ENCODE results near the gene DENND1A. TPM values are rescaled to one million over a fixed set of nuclear protein-coding genes. Genes with fewer than 3 reads are reported as not detected.

DENND1A gene
- total and polyA plus RNA-seq, 2 of the 13 experiments (the other 11 are each of a cell fraction or from before 2014, with no cell fraction given), result 14.8 to 30.1 TPM

DNA sequence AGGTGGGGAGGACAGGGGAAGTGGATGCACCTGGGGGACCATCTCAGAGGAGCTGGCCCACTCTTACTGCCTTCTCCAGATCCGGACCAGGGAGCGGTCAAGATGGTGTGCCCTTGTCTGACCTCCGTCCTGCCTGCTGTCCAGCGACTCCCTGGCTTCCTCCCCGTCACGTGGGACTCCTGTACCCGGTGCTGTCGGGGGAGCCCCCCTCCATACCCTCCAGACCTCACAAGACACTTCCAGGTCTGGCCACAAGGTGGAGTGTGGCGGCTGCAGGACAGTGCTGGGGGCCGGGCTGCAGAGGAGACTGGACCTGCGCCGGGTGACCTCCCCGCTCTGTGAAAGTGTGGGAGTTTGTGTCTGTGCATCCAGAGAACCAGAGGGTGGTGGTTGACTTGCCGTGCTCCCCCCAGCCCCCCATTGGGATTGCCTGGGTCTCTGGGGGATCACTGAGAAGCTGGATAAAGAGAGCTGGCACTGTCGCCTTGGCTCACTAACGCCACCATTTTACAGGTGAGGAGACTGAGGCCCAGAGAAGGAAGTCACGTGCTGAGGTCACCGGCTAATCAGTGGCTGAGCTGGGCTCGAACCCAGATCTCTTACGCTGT, 575.8 kb downstream of the DENND1A start (continued):
- TF ChIP-seq STAG1 (CRISPR knock-in tag; IDR thresholded peaks at IDR 0.05), result peak; percentile 85
- TF ChIP-seq BHLHE40 (IDR thresholded peaks at IDR 0.05; ENCODE audit: low read length), result peak; percentile 31; the same call in 1 of the 2 replicates
- TF ChIP-seq MTA1 (CRISPR knock-in tag; IDR thresholded peaks at IDR 0.05; ENCODE audit: borderline replicate concordance), result peak; percentile 37; the same call in 1 of the 2 replicates
- TF ChIP-seq RXRA (CRISPR knock-in tag; IDR thresholded peaks at IDR 0.05), result peak; percentile 49; the same call in 1 of the 2 replicates
- no peak for TF ChIP-seq ZNF557 (CRISPR knock-in tag; IDR thresholded peaks at IDR 0.05)
- TF ChIP-seq ZNF572 (CRISPR knock-in tag; IDR thresholded peaks at IDR 0.05), result no peak
- TF ChIP-seq, protein P1, sequence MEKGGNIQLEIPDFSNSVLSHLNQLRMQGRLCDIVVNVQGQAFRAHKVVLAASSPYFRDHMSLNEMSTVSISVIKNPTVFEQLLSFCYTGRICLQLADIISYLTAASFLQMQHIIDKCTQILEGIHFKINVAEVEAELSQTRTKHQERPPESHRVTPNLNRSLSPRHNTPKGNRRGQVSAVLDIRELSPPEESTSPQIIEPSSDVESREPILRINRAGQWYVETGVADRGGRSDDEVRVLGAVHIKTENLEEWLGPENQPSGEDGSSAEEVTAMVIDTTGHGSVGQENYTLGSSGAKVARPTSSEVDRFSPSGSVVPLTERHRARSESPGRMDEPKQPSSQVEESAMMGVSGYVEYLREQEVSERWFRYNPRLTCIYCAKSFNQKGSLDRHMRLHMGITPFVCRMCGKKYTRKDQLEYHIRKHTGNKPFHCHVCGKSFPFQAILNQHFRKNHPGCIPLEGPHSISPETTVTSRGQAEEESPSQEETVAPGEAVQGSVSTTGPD (CRISPR knock-in tag; IDR thresholded peaks at IDR 0.05), result no peak
- no peak for TF ChIP-seq ZNF577 (CRISPR knock-in tag; IDR thresholded peaks at IDR 0.05; ENCODE audit: borderline replicate concordance, low read depth)
- TF ChIP-seq, protein P2, sequence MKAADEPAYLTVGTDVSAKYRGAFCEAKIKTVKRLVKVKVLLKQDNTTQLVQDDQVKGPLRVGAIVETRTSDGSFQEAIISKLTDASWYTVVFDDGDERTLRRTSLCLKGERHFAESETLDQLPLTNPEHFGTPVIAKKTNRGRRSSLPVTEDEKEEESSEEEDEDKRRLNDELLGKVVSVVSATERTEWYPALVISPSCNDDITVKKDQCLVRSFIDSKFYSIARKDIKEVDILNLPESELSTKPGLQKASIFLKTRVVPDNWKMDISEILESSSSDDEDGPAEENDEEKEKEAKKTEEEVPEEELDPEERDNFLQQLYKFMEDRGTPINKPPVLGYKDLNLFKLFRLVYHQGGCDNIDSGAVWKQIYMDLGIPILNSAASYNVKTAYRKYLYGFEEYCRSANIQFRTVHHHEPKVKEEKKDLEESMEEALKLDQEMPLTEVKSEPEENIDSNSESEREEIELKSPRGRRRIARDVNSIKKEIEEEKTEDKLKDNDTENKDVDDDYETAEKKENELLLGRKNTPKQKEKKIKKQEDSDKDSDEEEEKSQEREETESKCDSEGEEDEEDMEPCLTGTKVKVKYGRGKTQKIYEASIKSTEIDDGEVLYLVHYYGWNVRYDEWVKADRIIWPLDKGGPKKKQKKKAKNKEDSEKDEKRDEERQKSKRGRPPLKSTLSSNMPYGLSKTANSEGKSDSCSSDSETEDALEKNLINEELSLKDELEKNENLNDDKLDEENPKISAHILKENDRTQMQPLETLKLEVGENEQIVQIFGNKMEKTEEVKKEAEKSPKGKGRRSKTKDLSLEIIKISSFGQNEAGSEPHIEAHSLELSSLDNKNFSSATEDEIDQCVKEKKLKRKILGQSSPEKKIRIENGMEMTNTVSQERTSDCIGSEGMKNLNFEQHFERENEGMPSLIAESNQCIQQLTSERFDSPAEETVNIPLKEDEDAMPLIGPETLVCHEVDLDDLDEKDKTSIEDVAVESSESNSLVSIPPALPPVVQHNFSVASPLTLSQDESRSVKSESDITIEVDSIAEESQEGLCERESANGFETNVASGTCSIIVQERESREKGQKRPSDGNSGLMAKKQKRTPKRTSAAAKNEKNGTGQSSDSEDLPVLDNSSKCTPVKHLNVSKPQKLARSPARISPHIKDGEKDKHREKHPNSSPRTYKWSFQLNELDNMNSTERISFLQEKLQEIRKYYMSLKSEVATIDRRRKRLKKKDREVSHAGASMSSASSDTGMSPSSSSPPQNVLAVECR (CRISPR knock-in tag; IDR thresholded peaks at IDR 0.05; ENCODE audit: borderline replicate concordance), result peak; percentile 28; the same call in 1 of the 2 replicates
- TF ChIP-seq, protein P3, sequence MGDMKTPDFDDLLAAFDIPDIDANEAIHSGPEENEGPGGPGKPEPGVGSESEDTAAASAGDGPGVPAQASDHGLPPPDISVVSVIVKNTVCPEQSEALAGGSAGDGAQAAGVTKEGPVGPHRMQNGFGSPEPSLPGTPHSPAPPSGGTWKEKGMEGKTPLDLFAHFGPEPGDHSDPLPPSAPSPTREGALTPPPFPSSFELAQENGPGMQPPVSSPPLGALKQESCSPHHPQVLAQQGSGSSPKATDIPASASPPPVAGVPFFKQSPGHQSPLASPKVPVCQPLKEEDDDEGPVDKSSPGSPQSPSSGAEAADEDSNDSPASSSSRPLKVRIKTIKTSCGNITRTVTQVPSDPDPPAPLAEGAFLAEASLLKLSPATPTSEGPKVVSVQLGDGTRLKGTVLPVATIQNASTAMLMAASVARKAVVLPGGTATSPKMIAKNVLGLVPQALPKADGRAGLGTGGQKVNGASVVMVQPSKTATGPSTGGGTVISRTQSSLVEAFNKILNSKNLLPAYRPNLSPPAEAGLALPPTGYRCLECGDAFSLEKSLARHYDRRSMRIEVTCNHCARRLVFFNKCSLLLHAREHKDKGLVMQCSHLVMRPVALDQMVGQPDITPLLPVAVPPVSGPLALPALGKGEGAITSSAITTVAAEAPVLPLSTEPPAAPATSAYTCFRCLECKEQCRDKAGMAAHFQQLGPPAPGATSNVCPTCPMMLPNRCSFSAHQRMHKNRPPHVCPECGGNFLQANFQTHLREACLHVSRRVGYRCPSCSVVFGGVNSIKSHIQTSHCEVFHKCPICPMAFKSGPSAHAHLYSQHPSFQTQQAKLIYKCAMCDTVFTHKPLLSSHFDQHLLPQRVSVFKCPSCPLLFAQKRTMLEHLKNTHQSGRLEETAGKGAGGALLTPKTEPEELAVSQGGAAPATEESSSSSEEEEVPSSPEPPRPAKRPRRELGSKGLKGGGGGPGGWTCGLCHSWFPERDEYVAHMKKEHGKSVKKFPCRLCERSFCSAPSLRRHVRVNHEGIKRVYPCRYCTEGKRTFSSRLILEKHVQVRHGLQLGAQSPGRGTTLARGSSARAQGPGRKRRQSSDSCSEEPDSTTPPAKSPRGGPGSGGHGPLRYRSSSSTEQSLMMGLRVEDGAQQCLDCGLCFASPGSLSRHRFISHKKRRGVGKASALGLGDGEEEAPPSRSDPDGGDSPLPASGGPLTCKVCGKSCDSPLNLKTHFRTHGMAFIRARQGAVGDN (CRISPR knock-in tag; IDR thresholded peaks at IDR 0.05), result peak; percentile 62
- no peak for TF ChIP-seq ZZZ3 (CRISPR knock-in tag; IDR thresholded peaks at IDR 0.05; ENCODE audit: borderline replicate concordance)
- no peak for TF ChIP-seq GATAD2A (CRISPR knock-in tag; IDR thresholded peaks at IDR 0.05)
- peak; percentile 56; the same call in 1 of the 2 replicates for TF ChIP-seq ZNF788 (CRISPR knock-in tag; IDR thresholded peaks at IDR 0.05; ENCODE audit: borderline replicate concordance)
- TF ChIP-seq ZNF629 (CRISPR knock-in tag; conservative IDR thresholded peaks at IDR 0.05), result peak; percentile 97
- TF ChIP-seq, protein P4, sequence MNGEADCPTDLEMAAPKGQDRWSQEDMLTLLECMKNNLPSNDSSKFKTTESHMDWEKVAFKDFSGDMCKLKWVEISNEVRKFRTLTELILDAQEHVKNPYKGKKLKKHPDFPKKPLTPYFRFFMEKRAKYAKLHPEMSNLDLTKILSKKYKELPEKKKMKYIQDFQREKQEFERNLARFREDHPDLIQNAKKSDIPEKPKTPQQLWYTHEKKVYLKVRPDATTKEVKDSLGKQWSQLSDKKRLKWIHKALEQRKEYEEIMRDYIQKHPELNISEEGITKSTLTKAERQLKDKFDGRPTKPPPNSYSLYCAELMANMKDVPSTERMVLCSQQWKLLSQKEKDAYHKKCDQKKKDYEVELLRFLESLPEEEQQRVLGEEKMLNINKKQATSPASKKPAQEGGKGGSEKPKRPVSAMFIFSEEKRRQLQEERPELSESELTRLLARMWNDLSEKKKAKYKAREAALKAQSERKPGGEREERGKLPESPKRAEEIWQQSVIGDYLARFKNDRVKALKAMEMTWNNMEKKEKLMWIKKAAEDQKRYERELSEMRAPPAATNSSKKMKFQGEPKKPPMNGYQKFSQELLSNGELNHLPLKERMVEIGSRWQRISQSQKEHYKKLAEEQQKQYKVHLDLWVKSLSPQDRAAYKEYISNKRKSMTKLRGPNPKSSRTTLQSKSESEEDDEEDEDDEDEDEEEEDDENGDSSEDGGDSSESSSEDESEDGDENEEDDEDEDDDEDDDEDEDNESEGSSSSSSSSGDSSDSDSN (CRISPR knock-in tag; IDR thresholded peaks at IDR 0.05), result no peak
- 0 out of 2 replicates have a peak, but pooled peaks have one; percentile 23 for TF ChIP-seq ZNF768 (CRISPR knock-in tag; IDR thresholded peaks at IDR 0.05)
- 0 out of 2 replicates have a peak, but pooled peaks have one; percentile 41 for TF ChIP-seq RXRB (CRISPR knock-in tag; IDR thresholded peaks at IDR 0.05; ENCODE audit: borderline replicate concordance)
